ENCODE data around the gene CEP20.

DNA sequence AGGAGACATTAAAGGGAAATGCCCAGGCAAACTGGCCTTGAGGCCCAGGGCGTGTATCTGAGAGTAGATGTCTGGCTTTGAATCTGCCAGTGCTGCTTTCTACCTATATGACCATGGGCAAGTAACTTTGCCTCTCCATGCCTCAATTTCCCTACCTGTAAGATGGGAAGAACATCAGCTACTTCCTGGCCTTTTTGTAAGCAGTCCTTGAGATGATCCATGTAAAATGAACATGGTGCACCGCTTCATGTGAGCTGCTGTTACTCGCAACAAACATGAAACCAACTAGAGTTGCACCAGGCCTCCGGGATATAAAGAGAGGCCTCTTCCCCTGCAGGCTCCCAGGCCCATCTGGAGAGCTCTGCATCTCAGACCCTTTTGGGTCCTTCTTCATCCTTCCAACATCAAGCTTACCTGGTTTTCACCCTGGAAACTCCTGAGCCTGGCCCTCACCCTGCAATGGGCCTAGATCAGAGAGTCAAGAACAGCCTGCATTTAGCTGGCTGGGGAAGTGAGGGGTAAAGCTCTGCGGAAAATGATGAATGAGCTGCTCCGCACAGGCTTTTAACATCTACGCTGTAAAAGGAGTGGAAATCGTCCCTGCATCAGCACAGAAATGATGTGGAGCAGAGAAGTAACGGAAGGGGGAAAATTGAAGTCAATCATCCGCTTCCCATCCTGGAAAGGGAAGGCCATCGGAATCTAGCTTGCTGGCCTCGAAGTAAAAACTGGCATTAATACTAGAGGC, 29.3 kb downstream of the CEP20 start:
- TF ChIP-seq CTCF (IDR thresholded peaks at IDR 0.05) (no peak), POLR2A (IDR thresholded peaks at IDR 0.05) (no peak)
